ENCODE results near the gene CCDC134. TPM values are rescaled to one million over a fixed set of nuclear protein-coding genes. Genes with fewer than 3 reads are reported as not detected.

Gene CCDC134
- total and polyA plus RNA-seq, 2 of the 13 experiments (the other 11 are each of a cell fraction or from before 2014, with no cell fraction given) = 4.8 to 17.4 TPM

DNA sequence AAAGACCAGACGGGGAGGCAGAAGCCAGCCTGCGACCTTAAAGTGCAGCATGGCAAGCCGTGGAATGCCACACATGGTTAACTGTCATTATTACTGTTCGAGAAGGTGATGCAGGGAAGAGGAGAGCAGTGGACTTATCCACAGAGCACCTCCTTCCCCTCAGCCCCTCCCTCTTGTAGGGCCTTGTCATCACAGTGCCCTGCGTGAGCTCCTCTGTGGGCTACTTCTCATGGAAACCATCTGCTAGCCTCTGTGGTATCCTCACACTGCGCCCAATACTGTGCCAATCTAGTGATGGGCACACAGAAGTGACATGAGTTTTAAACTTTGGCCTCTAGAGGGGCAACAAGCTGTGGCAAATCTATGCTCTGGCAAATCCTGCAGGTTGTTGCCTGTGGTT, 18.2 kb upstream of the CCDC134 start:
- Histone ChIP-seq H3K79me2 (ENCODE audit: insufficient read depth, low read length) (no peaks in the 10 kb centered on the region), H4K20me1 (ENCODE audit: insufficient read depth, low read length) (no peaks in the 10 kb centered on the region), H3K27me3 (ENCODE audit: control insufficient read depth in 1 of 2, insufficient read depth in 2 of 2, low read length in 2 of 2) (peaks cover 0 to 4% of the 10 kb centered on the region in 2 experiments; a peak in 3 of 5 replicates), H3K4me2 (ENCODE audit: low read depth, low read length) (no peak overlapping the region), H3K4me1 (ENCODE audit: insufficient read depth, low read length) (0 out of 2 replicates have a peak, but pooled peaks cover 7% of the 10 kb centered on the region), H3K36me3 (replicated peaks in 1 of 2; ENCODE audit: control insufficient read depth in 1 of 2, insufficient read depth in 2 of 2, low read length in 2 of 2) (no peaks in the 10 kb centered on the region), H3K4me3 (replicated peaks in 1 of 3; ENCODE audit: insufficient read depth in 1 of 3, low read depth in 2 of 3, low read length in 3 of 3) (no peak overlapping the region), H2AFZ (ENCODE audit: low read length) (no peak overlapping the region), H3K9me3 (ENCODE audit: low read length) (no peaks in the 10 kb centered on the region), H3K9ac (ENCODE audit: insufficient read depth, low read depth, low read length) (no peak overlapping the region), H3K27ac (ENCODE audit: extremely low read length, insufficient read depth, low read length) (no peak overlapping the region)
- ATAC-seq = no peak
- in situ Hi-C loops (cut with HindIII; ENCODE audit: extremely low pct_ligation_motif_present, low pct_unique_long_range_greater_than_20kb) (no loop called here), intact Hi-C loops (cut with micrococcal nuclease; ENCODE audit: unreplicated experiment) (no loop called here)
- 35% methylated on average over 5 of the region's 6 CpGs for WGBS (ENCODE audit: low lambda C conversion rate)
- CTCF ChIA-PET (ENCODE audit: low intra/inter-chr PET ratio, low total read pairs) = no interaction called here
- no TSS peak for BruUV-seq (replicated peaks)
- no peak for DNase-seq (ENCODE audit: low spot score)
- no peak for FAIRE-seq
- POLR2A ChIA-PET = interaction anchor here (2.8 kb wide), 1 partner anchor 18 kb away, joined by 31 read pairs; the partner anchor contains the start of gene CCDC134
- TF ChIP-seq MAFG (CRISPR knock-in tag; IDR thresholded peaks at IDR 0.05) (no peak), PAX8 (CRISPR knock-in tag; IDR thresholded peaks at IDR 0.05; ENCODE audit: borderline replicate concordance) (no peak), SATB2 (CRISPR knock-in tag; IDR thresholded peaks at IDR 0.05) (no peak), ZNF326 (CRISPR knock-in tag; IDR thresholded peaks at IDR 0.05; ENCODE audit: borderline replicate concordance) (no peak), ZBTB8A (CRISPR knock-in tag; IDR thresholded peaks at IDR 0.05; ENCODE audit: borderline replicate concordance, low read depth) (no peak), KDM2A (CRISPR knock-in tag; IDR thresholded peaks at IDR 0.05; ENCODE audit: borderline replicate concordance, low read depth) (no peak), POLR2AphosphoS5 (IDR thresholded peaks at IDR 0.05; ENCODE audit: low read depth, low read length) (no peak), FOXK1 (CRISPR knock-in tag; IDR thresholded peaks at IDR 0.05; ENCODE audit: borderline replicate concordance, low read depth) (no peak), SALL2 (CRISPR knock-in tag; IDR thresholded peaks at IDR 0.05) (no peak), ARNTL (CRISPR knock-in tag; IDR thresholded peaks at IDR 0.05) (no peak), ZNF20 (CRISPR knock-in tag; IDR thresholded peaks at IDR 0.05) (no peak), SALL1 (CRISPR knock-in tag; IDR thresholded peaks at IDR 0.05) (no peak), CCAR2 (optimal IDR thresholded peaks at IDR 0.05; ENCODE audit: low read depth, low read length) (no peak), TBX3 (IDR thresholded peaks at IDR 0.05; ENCODE audit: borderline replicate concordance) (no peak)
- TF ChIP-seq, protein P1, sequence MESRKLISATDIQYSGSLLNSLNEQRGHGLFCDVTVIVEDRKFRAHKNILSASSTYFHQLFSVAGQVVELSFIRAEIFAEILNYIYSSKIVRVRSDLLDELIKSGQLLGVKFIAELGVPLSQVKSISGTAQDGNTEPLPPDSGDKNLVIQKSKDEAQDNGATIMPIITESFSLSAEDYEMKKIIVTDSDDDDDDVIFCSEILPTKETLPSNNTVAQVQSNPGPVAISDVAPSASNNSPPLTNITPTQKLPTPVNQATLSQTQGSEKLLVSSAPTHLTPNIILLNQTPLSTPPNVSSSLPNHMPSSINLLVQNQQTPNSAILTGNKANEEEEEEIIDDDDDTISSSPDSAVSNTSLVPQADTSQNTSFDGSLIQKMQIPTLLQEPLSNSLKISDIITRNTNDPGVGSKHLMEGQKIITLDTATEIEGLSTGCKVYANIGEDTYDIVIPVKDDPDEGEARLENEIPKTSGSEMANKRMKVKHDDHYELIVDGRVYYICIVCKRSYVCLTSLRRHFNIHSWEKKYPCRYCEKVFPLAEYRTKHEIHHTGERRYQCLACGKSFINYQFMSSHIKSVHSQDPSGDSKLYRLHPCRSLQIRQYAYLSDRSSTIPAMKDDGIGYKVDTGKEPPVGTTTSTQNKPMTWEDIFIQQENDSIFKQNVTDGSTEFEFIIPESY (CRISPR knock-in tag; IDR thresholded peaks at IDR 0.05) = no peak
- TF ChIP-seq, protein P2, sequence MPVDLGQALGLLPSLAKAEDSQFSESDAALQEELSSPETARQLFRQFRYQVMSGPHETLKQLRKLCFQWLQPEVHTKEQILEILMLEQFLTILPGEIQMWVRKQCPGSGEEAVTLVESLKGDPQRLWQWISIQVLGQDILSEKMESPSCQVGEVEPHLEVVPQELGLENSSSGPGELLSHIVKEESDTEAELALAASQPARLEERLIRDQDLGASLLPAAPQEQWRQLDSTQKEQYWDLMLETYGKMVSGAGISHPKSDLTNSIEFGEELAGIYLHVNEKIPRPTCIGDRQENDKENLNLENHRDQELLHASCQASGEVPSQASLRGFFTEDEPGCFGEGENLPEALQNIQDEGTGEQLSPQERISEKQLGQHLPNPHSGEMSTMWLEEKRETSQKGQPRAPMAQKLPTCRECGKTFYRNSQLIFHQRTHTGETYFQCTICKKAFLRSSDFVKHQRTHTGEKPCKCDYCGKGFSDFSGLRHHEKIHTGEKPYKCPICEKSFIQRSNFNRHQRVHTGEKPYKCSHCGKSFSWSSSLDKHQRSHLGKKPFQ (CRISPR knock-in tag; IDR thresholded peaks at IDR 0.05; ENCODE audit: insufficient replicate concordance) = no peak
- TF ChIP-seq, protein P3, sequence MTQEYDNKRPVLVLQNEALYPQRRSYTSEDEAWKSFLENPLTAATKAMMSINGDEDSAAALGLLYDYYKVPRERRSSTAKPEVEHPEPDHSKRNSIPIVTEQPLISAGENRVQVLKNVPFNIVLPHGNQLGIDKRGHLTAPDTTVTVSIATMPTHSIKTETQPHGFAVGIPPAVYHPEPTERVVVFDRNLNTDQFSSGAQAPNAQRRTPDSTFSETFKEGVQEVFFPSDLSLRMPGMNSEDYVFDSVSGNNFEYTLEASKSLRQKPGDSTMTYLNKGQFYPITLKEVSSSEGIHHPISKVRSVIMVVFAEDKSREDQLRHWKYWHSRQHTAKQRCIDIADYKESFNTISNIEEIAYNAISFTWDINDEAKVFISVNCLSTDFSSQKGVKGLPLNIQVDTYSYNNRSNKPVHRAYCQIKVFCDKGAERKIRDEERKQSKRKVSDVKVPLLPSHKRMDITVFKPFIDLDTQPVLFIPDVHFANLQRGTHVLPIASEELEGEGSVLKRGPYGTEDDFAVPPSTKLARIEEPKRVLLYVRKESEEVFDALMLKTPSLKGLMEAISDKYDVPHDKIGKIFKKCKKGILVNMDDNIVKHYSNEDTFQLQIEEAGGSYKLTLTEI (CRISPR knock-in tag; conservative IDR thresholded peaks at IDR 0.05) = no peak
